Islet precursor cell (in vitro differentiated cells): ENCODE results near the gene RNF208.

ENCODE experiments used
- DNase-seq: peaks from one replicate; pipeline ENCODE4 v3.0.0-alpha.2; 2018

RNF208 gene

DNA sequence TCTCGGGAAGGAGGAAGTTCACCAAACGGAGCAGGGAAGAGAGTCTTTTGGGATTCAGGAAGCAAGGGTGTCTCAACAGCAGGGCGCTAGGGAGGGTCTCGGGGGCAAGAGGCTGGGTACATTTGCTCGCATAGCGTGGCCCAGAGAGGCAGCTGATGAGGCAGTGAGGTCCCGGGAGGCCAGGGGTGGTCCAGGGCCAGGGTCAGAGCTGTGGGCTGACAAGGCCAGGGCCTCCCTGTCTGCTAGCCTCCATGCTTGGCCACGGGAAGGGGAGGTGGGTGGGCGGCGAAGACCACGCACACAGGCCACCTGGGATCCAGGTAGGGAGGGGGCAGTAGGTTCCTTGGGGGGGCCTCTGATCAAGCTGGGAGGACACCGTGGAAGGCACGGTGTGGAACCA, 10.5 kb downstream of the RNF208 start:
- DNase-seq: no peak

DNA sequence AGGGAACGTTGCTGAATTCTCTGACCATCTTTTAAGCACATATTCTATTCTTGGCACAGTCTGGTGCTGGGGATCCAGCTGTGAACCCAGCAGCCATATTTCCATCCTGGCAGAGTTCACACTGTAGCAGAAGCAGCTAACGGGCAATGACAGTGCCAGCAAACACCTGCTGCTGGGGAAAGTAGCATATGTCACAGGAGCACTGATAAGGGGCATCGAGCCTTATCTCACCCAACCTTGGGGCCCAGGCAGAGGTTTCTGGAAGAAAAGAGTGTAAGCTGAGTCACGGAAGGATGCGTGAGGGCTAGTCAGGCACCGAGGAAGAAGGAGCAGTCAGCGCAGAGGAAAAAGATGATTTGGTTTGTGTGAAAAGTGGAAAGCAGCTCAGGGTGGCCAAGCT, 15.4 kb downstream of the RNF208 start:
- no peak for DNase-seq

DNA sequence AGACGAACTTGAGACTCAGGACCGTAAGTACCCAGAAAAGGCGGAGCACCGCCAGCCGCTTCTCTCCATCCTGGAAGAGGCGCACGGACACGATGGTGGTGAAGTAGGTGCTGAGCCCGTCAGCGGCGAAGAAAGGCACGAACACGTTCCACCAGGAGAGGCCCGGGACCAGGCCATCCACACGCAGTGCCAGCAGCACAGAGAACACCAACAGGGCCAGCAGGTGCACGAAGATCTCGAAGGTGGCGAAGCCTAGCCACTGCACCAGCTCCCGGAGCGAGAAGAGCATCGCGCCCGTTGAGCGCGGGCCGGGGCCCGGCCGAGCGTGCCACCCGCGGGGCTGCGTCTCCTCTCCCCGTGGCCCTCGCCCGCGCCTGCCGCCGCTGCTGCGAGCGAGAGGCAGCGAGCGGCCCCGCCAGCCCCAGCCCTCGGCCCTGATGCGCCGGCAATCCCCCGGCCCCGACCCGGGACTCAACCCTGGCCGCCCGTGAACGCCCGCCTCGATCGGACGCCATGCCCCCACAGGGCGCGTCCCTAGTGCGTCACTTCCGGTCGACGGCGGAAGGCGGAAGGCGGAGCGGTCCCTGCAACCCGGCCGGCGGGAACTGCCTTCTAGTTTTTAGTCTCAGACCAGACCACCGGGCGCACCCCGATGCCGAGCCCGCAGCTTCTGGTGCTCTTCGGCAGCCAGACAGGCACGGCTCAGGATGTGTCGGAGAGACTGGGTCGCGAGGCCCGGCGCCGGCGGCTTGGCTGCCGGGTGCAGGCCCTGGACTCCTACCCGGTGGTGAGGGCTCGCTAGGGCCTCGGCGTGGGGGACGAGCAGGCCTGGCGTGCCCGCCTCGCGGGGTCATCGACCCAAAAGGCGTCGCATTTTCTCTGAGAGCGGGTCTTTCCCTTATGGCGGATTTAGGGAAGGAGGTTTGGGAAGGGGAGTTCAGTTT, 16.6 kb downstream of the RNF208 start, which contains the start of the genes NDOR1 and TMEM203:
TSS of gene NDOR1 (plus strand) at position 575 of the 944 bp plus-strand sequence. CDS start at position 653, 78 bp downstream.
TSS of gene TMEM203 (minus strand) at position 523 of the 944 bp plus-strand sequence. CDS start at position 289, 234 bp downstream.
- peak; percentile 93 for DNase-seq

DNA sequence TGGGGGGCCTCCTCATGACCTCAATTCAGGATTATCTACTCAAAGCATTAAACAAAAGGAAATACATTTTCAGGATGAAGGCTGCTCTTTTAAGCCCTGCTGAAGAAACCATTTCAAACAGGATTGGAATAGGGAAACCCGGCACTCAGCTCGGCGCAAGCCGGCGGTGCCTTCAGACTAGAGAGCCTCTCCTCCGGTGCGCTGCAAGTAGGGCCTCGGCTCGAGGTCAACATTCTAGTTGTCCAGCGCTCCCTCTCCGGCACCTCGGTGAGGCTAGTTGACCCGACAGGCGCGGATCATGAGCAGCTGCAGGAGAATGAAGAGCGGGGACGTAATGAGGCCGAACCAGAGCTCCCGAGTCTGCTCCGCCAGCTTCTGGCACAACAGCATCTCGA, 17.3 kb downstream of the RNF208 start:
- DNase-seq: no peak

DNA sequence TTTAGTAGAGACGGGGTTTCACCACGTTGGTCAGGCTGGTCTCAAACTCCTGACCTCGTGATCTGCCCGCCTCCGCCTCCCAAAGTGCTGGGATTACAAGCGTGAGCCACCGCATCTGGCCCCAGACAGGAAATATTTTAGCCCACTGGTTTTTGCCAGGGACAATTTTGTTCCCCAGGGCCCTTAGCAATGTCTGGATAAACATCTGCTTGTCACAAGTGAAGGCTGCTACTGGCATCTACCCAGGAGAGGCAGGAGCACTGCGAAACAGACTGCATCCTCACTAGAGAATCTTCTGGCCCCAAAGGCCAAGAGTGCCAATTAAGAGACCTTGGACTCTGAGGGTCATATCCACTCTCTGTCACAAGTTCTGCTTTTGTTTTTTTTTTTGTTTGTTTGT, 19.1 kb downstream of the RNF208 start:
- no peak for DNase-seq

DNA sequence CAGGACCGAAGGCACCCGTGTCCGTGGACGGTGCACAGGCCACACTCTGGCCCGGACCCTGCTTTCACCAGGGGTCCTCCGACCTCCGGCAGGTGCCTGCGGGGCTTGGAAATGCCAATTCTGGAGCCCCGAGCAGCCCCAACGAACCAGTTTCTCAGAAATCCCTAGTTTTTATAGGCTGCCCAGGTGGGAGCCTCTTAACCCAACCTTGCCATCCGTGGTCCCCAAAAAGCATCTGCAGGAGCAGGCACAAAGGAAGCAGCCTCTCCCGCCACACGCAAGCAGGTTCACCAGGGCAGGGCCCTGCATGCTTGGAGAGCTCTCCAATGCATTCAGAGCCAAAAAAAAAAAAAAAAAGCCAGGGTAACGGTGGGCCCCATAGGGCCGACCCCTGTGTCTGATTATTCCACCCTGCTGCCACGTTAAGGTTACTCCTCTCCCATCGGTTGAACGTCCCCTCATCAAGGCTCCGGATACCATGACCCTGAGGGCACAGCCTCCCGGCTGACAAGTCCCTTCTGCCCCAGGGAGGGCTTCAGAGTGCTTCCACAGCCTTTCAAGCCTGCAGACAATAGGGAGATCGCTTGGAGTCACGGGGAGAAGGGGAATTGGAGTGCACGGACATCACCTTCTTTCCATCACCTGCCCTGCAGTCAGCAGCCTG, 20.7 kb downstream of the RNF208 start:
- no peak for DNase-seq

DNA sequence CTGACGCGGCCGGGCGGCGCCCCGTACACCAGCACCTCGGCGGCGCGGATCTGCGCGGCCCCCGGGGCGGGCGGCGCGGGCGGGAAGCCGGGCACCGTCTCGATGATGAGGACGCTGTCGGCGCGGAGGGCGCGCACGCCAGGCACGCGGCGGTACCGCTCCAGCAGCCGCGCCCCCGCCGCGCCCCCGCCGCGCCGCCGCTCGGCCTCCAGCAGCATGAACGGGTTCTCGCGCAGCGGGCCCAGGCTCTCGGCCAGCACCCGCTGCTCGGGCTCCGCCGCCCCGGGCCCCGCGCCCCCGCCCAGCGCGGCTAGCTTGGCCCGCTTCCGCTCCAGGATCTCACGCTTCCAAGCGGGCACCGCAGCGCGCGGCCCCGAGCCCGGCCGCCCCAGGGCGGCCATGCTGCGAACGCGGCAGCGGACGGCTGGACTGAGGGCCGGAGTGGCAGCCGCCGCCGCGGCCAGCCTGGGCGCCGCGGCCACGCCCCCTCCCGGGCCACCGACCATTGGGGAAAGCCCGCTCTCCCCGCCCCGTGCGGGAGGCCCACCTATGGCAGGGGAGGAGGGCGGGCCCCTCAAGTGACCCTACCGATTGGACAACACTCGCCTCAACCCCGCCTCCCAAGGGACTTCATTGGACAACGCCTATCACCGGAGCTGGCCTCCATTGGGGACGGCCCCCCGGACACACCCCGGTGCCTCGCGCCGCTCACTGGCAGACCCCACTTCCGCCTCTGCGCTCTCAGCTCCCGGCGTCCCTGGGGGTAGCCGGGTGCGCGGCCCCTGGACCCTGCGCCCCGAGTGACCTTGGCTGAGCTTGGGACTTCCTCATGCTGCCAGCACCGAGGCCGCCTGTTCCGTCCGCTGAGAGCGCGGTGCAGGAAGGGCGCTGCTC, 21.5 kb downstream of the RNF208 start, which contains the start of gene TPRN:
TSS of gene TPRN (minus strand) at position 431 of the 894 bp plus-strand sequence. CDS start at position 401, 30 bp downstream.
- DNase-seq: peak; percentile 99

DNA sequence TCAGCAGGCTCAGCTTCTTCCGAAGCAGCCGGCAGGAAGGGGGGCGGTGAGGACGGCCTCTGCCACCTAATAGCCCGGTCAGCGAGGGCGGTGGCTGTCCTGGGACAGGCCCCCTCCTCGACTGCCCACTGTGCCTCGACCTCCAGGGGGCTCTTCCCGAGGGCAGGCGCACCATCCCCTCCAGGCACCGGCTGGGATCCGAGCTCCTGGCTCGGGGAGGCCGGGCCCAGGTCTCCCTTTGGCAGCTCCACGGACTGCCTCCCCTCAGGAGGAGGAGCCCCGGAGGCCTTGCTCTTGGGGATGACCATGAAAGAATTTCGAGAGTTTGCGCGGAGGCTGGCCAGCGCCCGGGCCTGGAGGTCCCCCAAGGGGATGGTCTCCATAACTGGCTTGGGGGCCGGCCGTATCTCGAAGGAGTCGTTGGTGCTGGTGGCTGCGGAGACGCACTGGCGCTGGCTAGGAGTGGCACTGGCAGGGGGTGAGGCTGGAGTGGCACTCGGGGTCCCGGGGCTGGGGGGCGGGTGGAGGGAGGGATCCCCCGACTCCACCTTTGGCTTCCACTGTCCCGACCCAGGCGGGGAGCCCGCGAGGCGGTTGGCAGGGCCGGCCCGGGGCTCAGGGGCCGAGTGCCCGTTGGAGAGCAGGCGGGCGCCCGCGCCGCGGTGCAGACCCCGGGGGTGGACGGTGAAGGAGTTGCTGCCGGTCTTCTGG, 22.5 kb downstream of the RNF208 start:
- no peak for DNase-seq

DNA sequence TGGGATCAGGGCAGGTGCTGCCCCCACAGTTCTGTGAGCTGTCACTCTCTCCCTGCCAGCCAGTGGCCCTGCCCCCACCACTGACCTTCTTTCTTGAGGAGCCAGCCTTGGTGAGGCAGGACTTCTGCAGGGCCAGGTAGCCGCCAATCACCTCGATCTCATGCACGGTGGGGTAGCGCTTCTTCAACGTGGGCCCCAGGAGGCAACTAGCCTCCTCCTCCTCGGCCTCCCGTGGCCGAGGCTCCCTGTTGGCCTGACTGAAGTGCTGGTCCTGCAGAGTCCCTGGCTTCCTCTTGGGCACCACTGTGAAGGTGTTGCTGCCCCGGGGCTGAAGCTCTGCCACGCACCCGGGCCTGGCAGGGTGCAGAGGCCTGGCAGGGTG, 23.1 kb downstream of the RNF208 start:
- no peak for DNase-seq

DNA sequence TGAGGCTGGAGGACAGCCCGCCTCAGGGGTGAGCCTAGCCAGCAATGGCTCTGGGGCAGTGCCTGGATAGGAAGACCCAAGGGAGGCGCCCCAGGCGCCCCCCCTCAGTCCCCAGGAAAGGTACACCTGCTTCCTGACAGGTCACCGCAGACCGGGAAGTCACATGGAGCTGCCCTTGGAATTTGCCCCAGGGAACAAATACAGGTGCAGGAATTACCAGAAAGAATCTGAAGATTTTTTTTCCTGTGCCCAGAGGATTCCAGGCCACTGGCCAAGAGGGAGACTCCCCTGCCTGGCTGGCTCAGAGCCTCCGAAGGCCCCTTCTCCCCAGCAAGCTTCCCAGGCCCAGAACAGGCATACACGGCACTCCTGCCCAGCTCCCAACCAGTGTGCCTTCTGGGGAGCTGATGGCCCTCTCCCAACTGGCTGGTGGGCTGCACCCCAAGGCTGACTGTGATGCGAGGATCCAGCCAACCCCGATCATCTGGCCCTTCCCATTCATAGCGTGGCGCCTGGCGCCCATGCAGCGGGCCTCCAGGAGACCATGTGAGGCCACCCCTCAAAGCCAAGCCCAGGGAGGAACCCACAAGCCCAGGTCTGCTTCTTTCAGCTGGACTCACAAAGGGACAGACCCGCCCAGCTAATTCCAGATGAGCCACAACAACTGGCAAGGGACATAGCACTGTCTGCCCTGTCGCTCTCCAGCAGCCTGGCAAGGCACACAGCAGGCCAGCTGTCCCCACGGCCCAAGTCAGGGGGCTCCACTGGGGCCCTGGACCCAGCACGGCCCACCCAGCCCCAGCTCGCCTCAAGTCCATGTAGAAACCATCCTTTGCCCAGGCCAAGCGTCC, 23.8 kb downstream of the RNF208 start:
- DNase-seq: peak; percentile 79

DNA sequence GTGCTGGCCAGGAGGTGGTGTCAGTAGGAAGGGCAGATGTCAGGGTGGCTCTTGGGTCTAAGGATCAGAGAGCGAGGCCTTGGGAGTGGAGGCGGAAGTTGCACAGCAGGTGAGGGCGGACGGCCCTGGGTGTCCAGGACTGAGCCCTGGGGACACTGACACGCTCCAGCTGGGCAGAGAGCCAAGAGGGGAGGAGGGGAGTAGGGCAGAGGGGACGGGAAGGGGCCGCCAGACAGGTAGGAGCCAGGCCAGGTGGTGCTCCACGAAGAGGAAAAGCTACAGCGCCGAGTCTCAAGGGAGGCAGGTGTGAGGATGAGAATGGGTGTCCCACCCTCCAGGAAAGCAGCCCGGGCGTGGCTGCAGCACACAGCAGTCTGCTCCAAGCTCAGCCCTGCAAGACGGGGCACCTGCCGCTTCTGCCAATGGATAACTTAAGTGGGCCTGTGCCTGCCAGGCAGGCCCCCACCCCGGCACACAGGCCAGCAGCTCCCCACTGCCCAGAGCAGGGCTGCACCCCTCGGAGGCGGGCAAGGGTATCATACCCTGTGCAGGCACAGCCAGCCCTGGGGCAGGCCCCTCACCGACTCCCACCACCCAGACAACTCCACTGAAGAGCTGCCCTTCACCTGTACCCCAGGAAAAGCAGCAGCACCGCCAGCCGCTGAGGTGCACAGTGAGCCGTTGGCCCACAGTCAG, 26.4 kb downstream of the RNF208 start:
- no peak for DNase-seq

DNA sequence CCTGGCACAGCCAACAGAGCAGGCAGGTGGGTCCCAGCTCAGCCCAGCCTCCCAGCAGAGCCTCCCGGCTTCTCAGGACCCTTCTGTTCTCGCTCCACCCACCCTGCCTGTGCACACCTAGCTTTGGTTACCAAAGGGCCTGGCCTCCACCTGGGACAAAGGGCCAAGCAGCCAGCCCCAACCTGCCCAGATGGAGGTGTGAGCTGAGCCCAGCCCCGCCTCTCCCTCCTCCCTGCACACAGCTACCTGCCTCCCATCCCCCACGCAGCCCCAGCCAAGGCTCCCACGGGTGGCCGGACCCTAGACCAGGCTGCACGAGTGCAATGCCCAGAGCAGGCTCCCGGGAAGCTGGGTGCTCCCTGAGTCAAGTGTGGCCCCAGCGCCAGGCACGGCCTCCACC, 27.1 kb downstream of the RNF208 start:
- DNase-seq: no peak

DNA sequence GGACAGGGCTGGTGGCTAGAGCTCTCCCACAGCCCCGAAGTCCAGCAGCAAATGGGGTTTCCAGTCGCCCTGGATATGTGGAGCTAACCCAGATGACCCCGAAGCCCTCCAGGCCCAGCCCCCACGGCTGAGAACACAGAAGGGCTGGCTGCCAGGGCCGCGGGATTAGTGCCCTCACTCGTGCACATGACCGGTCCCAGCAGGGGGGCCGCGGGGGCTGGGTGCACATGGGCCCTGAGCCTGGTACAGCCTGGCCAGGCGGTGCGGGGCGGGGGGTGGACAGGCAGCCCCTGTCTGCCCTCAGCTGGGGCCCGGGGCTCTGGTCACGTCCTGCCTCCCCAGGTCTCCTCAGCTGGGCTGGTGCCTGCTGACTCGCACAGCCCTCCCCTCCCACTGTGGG, 27.7 kb downstream of the RNF208 start:
- no peak for DNase-seq

DNA sequence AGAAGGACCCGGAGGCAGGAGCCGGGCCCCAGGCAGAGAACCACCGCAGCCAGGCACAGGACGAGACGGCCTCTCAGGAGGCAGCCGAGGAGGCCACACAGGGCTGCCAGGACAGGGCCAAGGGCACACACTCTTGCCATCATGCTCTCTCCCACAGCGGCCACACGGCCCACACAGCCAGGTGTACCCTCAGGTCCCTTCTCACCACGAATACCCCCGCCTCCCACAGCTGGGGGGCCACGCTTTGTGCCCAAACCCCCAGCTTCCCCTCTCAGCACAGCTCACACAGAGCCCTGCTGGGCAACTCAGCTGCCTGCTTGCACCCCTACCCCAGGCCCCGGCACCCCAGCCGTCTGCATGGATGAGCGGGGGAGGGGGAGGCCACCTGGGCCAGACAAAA, 28.3 kb downstream of the RNF208 start:
- no peak for DNase-seq

DNA sequence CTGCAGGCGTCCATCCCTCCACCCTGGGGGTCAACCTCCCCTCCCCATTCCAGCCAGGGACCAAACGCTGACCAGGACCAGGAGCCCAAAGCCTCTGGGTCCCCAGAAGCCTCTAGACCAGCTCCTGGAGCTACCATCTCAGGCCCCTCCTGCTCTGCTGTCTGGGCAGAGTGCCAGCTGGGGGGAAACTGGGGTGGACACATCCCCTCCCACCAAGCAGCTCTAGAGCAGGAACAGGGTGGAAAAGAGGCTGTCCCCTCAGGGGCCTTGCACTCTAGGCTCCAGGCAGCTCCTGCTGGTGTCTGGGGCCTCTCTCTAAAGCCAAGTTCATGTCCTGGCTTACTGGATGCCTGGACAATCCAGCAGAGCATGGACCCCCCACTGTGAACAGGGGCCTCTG, 29.2 kb downstream of the RNF208 start:
- DNase-seq: no peak

DNA sequence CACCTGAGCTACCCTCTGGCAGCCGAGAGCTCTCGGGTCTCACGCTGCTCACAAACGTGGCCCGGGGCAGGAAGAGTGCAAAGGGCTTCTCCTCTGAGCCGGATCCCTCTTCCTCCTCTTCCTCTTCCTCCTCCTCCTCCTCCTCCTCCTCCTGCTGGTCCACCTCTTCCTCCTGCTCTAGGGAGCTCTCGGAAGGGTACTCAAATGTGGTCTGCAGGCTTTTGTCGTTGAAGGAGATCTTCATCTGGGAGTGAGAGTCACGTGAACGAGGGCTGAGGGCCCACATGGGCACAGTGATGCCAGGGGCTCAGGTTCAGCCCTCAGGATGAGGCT, 29.6 kb downstream of the RNF208 start:
- no peak for DNase-seq

DNA sequence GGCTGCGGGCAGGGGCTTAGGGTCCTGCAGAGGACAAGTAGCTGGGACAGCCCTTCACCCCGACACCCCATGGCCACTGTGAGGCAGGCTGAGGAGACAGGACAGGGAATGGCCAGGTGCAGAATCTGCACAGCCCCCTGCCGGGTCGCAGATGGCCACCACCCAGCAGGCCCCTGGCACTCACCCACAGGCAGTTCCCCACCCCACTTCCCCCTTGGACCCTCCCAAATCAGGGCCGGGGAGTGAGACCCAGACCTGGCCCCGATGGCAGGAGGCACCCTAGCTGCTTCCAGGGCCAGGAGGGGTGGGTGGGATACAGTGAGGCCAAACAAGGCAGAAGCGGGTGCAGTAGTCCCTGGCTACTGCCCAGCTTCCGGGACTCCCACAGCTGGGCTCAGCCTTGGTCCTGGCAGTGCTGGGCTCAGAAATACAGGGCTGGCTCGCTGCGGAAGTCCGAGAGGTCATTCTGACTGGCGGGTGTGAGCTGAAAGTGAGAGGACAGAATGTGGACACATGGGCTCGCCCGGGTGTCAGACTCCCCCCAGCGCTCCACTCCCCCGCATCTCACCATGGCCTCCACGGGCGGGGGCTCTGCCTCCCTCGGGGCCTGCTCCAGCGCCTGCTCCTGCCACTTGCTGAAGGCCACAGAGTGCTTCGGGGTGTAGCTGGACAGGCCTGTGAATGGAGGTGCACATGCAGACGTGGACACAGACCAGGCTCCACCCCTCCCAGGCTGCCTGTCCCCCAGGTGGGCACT, 30.2 kb downstream of the RNF208 start:
- no peak for DNase-seq

DNA sequence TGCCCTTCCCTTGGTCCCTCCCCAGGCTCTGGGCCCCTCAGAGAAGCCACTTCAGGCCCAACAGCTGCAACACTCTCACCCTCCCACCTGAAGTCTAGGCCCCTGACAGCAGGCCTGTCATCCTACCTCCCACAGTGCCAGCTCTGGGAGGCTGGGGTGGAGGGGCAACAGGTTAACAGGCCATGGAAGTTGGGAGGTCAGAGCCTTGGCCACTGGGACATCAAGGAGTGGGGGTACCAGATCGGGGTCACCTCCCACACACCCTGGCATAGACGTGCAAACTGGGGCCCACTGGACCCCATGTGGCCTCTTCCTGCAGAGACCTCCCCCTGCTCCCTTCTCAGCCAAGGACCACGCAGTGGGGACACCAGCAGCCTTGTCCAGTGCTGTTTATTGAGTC, 30.8 kb downstream of the RNF208 start:
- no peak for DNase-seq

DNA sequence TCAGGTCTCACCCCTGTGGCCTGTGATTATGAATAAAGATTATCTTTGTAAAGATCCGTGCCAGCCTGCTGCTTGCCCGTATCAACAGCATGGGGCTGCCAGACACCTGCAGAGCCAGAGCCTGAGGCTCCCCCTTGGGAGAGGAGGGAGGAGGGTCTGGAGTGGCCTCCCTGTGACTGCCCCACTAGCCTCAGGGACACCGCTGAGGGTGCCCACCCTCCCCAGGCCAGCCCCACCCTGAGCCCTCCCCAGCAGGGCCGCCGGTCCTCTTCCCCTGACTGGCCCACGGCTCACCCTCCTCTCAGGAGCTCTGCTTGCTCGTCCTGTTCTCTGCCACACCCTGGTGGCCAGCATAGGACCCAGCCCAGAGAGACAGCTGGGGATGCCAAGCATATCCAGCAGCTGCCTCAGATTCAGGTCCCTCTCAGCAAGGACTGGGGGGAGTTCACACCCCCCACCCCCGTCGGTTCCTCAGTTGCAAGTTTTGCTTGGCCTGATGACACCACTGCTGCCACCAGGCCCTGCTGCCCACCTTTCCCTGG, 31.7 kb downstream of the RNF208 start:
- DNase-seq: no peak
